NOMO-1 (cell line): Measurements from ENCODE around the gene SCNN1G.

ENCODE experiments used
- DNase-seq, 2 experiments: peaks; one replicate each; lab custom pipeline; 2025; ENCODE audit not compliant: unreplicated experiment in 2 of 2; lab: John Stamatoyannopoulos, UW

The SCNN1G gene

GRCh38 chr16:23149993-23150364, 32.6 kb upstream of the SCNN1G start:
- DNase-seq, result no peak

DNA sequence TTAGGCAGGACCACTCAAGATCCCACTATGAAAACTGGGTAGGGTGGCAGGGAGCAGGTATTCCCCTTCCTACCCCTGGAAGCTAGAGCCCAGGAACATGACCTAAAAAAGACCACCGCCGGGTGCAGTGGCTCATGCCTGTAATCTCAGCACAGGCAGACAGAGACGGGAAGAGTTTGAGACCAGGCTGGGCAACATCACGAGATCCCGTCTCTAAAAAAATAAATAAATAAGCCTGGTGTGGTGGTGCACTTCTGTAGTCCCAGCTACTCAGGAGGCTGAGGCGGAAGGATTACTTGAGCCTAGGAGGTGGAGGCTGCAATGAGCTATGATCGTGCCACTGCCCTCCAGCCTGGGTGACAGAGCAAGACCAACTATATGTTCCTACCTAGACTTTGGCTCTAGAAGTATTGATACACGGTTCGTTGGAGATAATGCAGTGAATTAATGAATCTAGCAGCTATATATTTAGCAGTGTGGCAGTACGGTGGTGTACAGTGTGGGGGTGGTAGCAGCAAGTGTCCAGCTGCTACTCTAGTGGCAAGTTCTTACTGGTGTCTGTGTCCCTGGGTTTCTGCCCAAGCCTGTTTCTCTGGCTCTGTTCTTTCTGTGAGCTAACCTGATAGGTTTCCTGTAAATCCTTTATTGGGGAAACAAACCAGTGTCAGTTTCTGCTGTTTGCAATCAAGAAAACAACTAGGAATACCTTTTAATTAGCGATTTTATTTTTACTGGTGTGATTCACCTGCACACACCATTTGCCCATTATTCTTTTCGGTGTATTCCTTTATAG, 30.0 kb upstream of the SCNN1G start:
- no peak for DNase-seq

- no peak for DNase-seq
Measured at GRCh38 chr16:23155445-23156049, 27.0 kb upstream of the SCNN1G start.

GRCh38 chr16:23156110-23156509, 26.4 kb upstream of the SCNN1G start:
- DNase-seq, result no peak

GRCh38 chr16:23156946-23157460, 25.5 kb upstream of the SCNN1G start:
- no peak for DNase-seq

DNA sequence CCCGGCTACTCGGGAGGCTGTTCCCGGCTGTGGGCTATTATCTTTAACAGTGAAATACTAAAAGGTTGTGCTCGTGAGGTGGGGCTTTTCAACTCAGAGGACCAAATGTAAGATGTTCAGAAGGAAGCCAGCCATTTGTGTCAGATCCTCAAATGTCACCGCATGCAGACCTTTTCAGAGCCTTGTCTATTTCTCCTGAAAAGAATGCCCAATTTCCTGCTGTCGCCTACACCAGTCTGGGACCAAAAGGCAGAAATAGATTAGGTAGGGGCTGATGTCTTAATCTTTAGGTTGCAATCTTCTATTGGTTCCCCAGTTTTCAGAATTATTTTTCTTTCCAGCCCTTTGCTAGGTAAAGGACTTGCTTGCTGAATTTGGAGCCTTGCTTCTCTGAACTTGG, 24.4 kb upstream of the SCNN1G start:
- no peak for DNase-seq

DNA sequence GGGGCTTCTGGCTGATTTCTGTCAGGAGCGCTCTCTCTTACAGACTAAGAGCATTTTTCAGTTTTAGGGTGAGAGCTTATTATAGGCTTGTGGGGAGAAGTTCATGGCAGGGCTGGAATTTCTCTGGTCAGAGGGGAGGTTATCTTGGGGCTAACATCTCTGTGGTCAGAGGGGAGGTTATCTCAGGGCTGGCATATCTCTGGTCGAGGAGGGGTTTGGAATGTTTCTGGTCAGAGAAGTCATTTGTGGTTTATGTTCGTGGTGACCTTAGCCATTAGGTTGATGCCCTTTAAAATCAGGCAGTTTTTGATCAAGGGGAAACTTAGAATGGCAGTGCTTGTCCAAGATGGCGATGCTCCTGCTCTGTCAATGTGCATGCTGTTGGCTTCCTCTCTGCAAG, 22.5 kb upstream of the SCNN1G start:
- DNase-seq, result no peak

- DNase-seq, result no peak
Measured at GRCh38 chr16:23160574-23160973, 22.0 kb upstream of the SCNN1G start.

GRCh38 chr16:23163921-23164320, 18.6 kb upstream of the SCNN1G start:
- DNase-seq, result no peak

DNA sequence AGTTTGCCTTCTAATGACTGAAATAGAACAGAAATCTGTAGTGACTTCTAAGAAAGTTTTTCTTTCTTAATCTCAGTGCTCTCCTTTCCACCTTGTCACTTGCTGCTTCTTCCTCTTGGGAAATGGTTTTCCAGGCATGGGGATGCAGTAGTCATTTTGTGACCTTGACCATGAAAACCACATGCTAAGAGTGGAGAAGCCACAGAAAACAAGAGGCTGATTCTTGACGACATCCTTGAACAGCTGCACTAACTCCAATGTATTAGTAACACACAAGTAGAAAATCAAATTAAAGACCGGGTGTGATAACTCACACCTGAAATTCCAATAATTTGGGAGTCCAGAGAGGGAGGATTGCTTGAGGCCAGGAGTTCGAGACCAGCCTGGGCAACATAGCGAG, 17.8 kb upstream of the SCNN1G start:
- DNase-seq, result no peak

DNA sequence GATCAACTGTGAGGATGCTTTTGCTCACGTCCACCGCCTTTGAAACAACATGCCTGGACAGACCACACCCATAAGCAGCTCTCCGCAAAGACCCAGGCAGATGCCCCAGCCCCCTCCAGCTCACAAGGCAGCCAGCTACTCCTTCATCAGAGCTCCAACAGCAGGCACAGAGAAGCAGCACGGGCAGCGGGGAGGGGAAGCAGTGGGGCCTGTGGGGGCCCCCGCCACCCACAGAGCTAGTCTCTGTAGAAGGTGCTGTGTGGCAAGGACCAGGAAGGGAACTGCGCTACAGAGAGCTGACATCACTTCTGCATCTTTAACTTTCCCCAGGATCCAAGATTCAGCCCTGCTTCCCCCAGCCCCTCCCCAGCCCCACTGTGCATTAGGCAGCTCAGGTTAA, 10.0 kb upstream of the SCNN1G start:
- no peak for DNase-seq

- no peak for DNase-seq
Measured at GRCh38 chr16:23172994-23173393, 9.6 kb upstream of the SCNN1G start.

- DNase-seq, result no peak
Measured at GRCh38 chr16:23174622-23175021, 7.9 kb upstream of the SCNN1G start.

DNA sequence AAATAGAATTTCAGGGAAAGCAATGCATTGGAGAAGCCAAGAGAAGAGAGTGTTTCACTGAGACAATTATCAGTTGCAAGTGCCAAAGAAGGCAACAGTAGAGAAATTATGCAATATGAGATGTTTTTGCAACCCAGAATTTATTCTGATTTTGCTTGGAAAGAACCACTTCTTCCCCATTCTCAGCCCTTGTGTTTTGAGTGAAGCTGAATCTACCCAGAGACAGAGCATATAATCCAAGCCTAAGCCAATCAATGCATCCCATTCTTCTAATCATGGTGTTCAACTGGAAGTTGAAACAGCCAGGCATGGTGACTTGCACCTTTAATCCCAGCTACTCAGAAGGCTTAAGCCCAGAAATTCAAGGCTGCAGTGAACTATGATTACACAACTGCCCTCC, 6.9 kb upstream of the SCNN1G start:
- no peak for DNase-seq

- no peak for DNase-seq
Measured at GRCh38 chr16:23181506-23181905, 1.0 kb upstream of the SCNN1G start.

GRCh38 chr16:23182206-23182678, 303 bp upstream of the SCNN1G start:
- peak; percentile 27 to 41 for DNase-seq

DNA sequence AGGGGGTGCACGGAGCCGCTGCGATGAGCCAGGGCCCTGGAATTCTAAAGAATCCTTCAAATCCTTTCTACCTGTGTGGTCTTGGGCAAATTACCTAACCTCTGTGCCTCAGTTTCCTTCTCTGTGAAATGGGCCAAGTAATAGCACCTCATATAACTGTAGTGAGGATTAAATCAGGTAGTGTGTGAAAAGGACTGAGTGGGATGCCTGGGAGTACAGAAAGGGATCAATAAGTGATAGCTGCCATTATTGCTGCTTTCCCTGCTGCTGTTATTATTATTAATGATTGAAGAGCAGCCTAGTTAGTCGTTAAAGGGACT, 958 bp downstream of the SCNN1G start:
- DNase-seq, result no peak

DNA sequence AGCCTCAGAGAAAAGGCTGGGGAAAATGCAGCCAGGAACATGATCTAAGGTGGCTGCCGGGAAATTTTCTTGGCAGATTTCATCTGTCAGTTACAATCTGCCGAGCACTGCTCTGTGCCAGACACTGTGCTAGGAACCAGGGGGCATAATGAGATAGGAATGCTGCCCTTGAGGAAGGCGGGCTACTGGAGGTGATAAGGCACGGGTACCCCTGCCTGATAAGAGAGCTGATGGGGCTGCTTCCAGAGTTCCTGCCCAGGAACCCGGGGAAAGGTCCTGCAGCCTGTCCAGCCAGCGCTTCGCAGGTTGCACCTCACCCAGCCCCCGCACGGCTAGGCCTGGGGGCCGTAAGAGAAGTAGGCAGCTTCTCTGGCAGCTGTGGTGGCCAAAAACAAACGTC, 3.1 kb downstream of the SCNN1G start:
- no peak for DNase-seq

DNA sequence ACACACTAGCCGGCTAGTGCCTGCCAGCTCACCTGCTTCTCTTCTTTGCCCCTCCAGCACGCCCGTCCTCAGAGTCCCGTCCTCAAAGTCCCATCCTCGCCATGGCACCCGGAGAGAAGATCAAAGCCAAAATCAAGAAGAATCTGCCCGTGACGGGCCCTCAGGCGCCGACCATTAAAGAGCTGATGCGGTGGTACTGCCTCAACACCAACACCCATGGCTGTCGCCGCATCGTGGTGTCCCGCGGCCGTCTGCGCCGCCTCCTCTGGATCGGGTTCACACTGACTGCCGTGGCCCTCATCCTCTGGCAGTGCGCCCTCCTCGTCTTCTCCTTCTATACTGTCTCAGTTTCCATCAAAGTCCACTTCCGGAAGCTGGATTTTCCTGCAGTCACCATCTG, 3.6 kb downstream of the SCNN1G start:
- no peak for DNase-seq

DNA sequence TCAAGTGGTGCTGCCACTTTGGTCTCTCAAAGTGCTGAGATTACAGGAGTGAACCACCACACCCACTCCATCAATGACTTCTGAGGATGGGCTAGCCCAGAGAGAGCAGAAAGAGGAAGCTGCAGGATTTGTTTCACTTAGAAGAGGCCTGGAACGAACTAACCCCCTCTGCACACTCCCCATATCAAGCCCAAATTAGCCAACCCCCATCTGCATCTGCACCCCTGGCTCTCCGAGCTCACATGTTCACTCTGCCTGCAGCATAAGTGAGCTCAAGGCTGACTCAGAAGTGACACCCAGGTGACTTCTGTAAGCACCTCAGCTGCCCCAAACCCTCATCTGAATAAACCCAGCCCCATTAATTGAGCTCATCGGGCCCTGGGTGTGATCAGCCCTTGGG, 4.8 kb downstream of the SCNN1G start:
- no peak for DNase-seq

- DNase-seq, result no peak
Measured at GRCh38 chr16:23188911-23189310, 6.4 kb downstream of the SCNN1G start.

- no peak for DNase-seq
Measured at GRCh38 chr16:23194497-23195221, 12.1 kb downstream of the SCNN1G start.
